GM19452 (cell line): ENCODE results near the gene SV2C.

ENCODE experiments used
- ATAC-seq: cut with Tn5 transposase; IDR thresholded peaks from one replicate; pipeline ENCODE4 v1.9.1; 2021; ENCODE audit not compliant: unreplicated experiment

SV2C gene

DNA sequence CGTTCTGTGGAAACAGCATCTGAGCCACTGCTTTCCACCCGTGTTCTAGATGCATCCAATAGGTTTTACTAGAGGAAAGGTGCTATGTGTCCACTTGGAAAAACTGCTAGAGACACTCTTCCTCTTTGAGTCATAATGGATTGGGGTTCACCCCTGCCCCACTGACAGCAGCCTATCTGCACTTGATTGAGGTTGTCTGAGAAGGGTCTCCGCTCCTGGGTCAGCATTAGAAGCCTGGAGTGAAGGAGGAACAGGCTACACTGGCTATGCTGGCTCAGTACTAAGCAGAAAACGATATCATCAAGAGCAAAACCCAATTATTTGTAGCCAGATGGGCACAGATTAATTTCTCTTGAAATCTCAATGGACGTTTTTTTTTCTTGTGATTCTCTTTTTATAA, 167.3 kb downstream of the SV2C start:
- ATAC-seq = no peak

- no peak for ATAC-seq
These were observed 168.5 kb downstream of the SV2C start for GRCh38 chr5:76251656-76252055.

DNA sequence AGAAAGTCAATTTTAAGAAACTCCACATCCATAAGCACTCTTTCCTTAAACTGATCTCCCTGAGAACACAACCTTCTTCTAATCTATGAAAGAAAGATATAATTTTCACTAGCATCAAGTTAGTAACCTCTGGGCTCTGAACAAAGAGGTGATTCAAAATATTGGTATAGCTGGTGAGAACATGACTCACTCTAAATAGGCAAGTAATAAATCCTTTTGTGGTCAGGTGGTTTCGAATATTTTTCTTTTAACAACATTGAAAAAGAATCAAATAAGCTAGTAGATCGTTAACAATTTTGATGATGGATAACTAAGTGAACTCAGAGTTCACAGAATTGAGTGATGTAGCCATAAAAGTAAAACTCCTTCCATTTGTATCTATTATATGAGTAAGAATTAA, 169.3 kb downstream of the SV2C start:
- ATAC-seq = no peak

DNA sequence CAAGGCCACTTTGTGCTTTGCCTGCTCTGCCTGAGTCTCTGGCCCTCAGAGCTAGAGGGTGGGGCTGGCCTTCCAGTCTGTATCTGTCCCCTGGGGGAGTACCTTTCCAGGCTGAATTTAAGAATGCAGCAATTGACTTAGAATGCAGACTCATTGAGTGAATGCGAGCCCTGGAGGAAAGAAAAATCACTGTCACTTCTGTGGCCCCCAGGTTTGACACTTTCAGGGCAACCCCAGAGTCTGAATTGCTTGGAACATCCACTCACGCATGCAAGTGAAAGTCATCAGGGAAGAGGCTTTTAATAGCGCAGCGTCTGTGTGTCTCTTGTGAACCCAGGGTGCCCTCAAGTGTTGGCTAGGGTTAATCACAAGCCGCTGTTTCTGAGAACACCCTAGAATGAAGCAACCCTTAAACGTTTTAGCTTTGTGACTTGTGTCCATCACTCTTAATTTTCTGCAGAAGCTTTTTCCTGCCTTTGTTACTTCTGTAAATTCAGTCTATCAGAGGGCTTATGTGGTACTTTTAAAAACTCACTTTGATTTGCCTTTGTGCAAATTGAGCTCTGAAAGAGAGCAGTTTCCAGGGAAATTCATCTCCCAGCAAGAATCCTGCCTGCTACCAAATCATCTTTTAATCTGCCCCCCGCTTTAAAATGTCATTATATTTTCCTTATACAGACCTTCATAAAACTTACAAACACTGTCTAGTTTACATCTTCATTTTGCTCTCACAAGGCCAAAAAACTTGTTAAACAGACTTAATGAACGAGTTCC, 173.1 kb downstream of the SV2C start:
- peak; percentile 79 for ATAC-seq

GRCh38 chr5:76257225-76257833, 174.1 kb downstream of the SV2C start:
- no peak for ATAC-seq

- no peak for ATAC-seq
These were observed 174.7 kb downstream of the SV2C start for GRCh38 chr5:76257897-76258296.

DNA sequence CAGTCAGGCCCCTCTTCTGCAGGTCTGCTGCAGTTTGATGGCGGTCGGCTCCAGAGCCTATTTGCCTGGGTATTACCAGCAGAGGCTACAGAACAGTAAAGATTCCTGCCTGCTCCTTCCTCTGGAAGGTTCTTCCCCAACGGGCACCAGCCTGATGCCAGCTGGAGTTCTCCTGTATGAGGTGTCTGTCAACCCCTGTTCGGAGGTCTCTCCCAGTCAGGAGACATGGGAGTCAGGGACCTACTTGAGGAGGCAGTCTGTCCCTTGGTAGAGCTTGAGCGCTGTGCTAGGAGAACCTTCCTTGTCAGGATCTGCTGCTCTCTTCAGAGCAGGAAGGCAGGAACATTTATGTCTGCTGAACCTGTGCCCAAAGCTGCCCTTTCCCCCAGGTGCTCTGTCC, 181.5 kb downstream of the SV2C start:
- ATAC-seq = no peak

DNA sequence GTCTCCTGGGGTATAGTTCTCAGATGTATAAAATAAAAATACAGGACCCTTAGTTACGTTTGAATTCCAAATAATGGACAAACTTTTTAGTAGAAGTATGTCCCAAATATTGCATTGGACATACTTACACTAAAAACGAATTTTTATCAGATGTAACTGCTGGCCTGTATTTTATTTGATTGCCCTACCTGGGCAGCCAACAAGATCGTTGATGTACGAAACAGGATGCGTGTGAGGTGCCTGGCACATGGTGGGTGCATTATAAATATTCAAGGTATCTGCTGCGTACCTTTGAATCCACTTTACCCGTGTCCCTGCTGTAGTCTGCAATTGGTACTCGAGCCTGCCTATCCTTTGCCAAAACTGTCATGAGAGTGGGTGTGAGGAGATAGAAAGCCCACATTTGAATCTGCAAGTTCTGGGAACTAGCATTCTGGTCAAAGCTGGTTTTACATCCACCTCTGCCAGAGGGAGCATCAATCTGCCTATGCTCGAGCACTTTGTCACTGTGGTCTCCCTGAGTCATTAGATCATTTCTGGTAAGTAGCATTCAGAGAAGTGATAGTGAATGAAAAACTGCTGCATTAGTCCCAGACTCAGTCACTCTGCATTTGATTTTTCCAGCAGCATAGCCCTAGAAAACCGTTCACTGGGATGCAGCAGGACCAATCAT, 186.2 kb downstream of the SV2C start:
- ATAC-seq = no peak

GRCh38 chr5:76269932-76270610, 186.9 kb downstream of the SV2C start:
- ATAC-seq = no peak

- no peak for ATAC-seq
These were observed 188.7 kb downstream of the SV2C start for GRCh38 chr5:76271836-76272235.

DNA sequence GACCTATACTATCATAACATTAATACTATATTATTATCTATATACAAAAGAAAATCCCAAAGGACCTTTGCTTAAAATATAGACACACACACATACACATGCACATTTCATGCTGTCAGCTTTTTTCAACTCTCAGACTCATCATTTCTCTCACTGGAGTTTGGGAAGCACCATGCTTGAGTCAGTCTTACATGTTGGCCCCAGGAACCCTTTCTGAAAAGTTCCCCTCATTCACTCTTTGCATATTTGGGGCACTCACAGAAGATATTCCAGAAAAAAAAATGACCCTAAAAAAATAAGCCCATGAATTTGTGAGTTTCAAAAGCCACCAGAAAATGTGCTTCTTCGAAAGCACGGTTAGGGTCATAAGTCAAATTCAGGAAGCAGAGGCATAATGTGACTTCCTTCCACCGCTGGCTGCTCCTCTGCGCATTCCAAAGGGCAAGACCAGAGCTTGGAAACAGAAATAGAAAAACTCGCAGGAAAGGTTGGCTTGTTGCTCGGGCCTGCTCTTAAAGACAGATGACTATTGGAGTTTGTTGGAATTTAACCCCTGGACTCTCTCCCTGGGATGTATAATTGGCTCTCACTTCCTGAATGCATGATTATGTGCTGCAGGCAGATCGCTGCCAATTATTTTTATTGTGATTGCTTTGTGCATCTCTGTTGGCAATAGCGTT, 190.2 kb downstream of the SV2C start:
- no peak for ATAC-seq

DNA sequence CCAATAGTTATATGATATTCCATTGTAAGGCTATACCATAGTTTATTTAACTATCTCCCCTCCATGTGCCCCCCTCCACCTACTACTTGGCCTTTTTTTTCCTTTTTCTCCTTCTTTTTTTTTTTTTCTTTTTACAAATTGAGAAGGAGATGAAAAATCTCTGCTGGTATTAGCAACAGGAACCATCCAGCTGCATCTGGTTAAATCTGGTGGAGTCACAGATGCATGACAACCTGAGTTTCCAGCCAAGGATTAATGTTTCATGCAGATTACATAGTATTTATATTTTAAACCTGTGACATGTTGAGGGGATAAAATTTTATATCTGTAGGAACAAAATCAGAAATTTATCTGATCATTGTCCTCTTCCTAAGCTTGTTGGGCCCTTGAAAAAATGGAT, 191.4 kb downstream of the SV2C start:
- ATAC-seq = no peak

DNA sequence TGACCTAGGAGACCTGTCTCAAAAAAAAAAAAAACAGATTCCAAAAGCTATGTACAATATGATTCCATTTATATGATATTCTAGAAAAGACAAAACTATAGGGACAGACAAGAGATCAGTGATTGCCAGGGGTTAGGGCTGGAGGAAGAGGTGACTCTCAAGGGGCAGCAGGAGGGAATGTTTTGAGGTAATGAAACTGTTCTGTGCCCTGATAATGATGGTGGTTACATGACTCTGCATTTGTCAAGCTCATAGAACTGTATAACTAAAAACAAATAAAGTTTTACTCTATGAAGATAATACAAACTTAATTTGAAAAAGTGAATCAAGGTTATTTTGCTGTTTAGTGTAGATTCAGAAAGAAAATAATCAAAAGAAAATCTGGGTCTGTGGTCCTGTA, 194.6 kb downstream of the SV2C start:
- no peak for ATAC-seq

DNA sequence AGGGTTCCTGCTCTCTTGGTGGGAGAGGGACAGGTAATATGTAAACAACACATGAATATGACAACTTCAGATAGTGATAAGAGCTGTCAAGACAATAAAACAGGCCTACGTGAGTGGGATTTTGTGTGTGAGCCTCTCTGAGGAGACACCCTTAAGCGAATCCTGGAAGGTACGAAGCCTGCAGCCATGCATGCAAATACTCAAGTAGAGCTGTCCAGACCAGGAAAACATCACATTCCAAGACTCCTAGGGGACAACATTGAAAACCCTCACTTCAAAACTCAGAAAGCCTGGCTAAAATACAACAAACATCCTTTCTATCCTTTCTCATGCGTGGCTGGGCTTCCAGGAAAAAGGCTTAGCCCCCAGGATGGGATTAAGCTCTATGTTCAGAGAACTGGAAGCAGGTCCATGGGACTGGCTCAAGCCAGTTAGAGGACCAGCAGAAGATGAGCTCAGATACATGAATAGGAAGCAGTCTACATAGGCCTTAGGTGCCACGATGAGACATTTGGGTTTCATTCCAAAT, 195.1 kb downstream of the SV2C start:
- ATAC-seq = no peak

- ATAC-seq = no peak
These were observed 197.3 kb downstream of the SV2C start for GRCh38 chr5:76280494-76280893.

- ATAC-seq = no peak
These were observed 200.5 kb downstream of the SV2C start for GRCh38 chr5:76283670-76284069.

- no peak for ATAC-seq
These were observed 206.5 kb downstream of the SV2C start for GRCh38 chr5:76289692-76290091.

DNA sequence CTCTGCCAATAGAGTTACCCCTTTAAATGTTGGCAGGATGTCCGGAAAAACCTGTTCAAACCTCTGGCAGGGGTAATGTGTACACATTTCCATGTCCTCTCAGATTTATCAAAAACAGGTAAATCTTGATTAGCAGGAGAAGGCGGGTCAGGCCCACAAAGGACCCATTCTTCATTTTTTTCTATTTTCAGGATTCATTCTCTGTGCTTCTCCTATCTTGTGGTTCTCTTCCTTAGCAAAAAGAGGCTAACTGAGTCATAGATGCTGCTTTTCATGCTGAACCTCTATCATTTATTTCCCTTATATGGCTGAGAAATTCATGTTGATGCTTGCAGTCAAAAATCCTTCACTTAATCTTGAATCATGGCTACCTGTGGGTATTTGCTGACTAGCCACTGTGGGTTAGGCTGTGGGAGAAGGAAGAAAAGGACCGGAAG, 207.2 kb downstream of the SV2C start:
- no peak for ATAC-seq

GRCh38 chr5:76291305-76292077, 208.3 kb downstream of the SV2C start:
- ATAC-seq = no peak
